Calu3 (cell line): ENCODE results near the gene CTDSP1. TPM values are rescaled to one million over a fixed set of nuclear protein-coding genes. Genes with fewer than 3 reads are reported as not detected.

Source experiments
- BruUV-seq: library from RNA; stranded (reverse); fragments of 400-500 nt; replicated peaks from 2 replicates; lab custom pipeline; 2021; lab: Mats Ljungman, UMichigan
- CTCF ChIA-PET: fragments of 300-600 bp; sonication (Branson Sonifier 250); formaldehyde crosslinking; loops from one replicate; lab custom pipeline; 2022; ENCODE audit warnings: antibody characterized with exemption; lab: Charles Lee
- DNase-seq: peaks from one replicate; pipeline ENCODE4 v3.0.0; 2022
- H3K27ac Mint-ChIP-seq: one replicate; pipeline ENCODE4 v1.8.0; 2022; ENCODE audit warnings: mixed read lengths; ENCODE audit not compliant: unreplicated experiment
- H3K27me3 Mint-ChIP-seq: one replicate; pipeline ENCODE4 v1.8.0; 2022; ENCODE audit warnings: mixed read lengths; ENCODE audit not compliant: unreplicated experiment
- H3K36me3 Mint-ChIP-seq: one replicate; pipeline ENCODE4 v1.8.0; 2022; ENCODE audit warnings: mild to moderate bottlenecking, moderate library complexity, mixed read lengths; ENCODE audit not compliant: insufficient read depth, unreplicated experiment
- H3K4me1 Mint-ChIP-seq: one replicate; pipeline ENCODE4 v1.8.0; 2022; ENCODE audit warnings: mild to moderate bottlenecking, low read depth, mixed read lengths; ENCODE audit not compliant: unreplicated experiment
- H3K4me3 Mint-ChIP-seq: one replicate; pipeline ENCODE4 v1.8.0; 2022; ENCODE audit warnings: mild to moderate bottlenecking, low read depth, moderate library complexity, mixed read lengths; ENCODE audit not compliant: unreplicated experiment
- H3K9me3 Mint-ChIP-seq: one replicate; pipeline ENCODE4 v1.8.0; 2022; ENCODE audit warnings: low read depth, mixed read lengths; ENCODE audit not compliant: unreplicated experiment
- intact Hi-C: fragments of 100-400 bp; cut with micrococcal nuclease; formaldehyde crosslinking; loops from one replicate; pipeline ENCODE4 v1.10.0; 2022; ENCODE audit not compliant: unreplicated experiment
- total RNA-seq: library from RNA; stranded (reverse); gene quantifications from 2 replicates; pipeline ENCODE4 v1.2.3, GENCODE V29; 2022
- TF ChIP-seq, protein P1 (sequence below): fragments of 200-600 bp; IDR thresholded peaks from one replicate; pipeline ENCODE4 v1.8.0; 2022; ENCODE audit warnings: antibody characterized with exemption; ENCODE audit not compliant: unreplicated experiment

CTDSP1 gene
- total RNA-seq, 1 experiment from 2014 or later, result 58.0 TPM

GRCh38 chr2:218397820-218398436 lies 1.7 kb upstream of the CTDSP1 start:
- DNase-seq, result no peak
- Mint-ChIP-seq H3K36me3 (peaks cover 66% of the 10 kb centered on the region), H3K27ac (peak overlapping the region; percentile 78), H3K9me3 (no peaks in the 10 kb centered on the region), H3K4me1 (peaks cover 26% of the 10 kb centered on the region), H3K27me3 (no peaks in the 10 kb centered on the region), H3K4me3 (peak overlapping the region; percentile 98)
- CTCF ChIA-PET, result interaction anchor here (1.2 kb wide), 1 partner anchor 125 kb away, joined by 3 read pairs; no protein-coding TSS in a partner anchor
- TF ChIP-seq, protein P1, sequence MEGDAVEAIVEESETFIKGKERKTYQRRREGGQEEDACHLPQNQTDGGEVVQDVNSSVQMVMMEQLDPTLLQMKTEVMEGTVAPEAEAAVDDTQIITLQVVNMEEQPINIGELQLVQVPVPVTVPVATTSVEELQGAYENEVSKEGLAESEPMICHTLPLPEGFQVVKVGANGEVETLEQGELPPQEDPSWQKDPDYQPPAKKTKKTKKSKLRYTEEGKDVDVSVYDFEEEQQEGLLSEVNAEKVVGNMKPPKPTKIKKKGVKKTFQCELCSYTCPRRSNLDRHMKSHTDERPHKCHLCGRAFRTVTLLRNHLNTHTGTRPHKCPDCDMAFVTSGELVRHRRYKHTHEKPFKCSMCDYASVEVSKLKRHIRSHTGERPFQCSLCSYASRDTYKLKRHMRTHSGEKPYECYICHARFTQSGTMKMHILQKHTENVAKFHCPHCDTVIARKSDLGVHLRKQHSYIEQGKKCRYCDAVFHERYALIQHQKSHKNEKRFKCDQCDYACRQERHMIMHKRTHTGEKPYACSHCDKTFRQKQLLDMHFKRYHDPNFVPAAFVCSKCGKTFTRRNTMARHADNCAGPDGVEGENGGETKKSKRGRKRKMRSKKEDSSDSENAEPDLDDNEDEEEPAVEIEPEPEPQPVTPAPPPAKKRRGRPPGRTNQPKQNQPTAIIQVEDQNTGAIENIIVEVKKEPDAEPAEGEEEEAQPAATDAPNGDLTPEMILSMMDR, result no peak
- intact Hi-C loops, result loop anchor here (2.0 to 10.0 kb wide), 3 partner anchors 97 to 213 kb away; partner anchors contain the start of genes AAMP and PNKD
- BruUV-seq, result no TSS peak

DNA sequence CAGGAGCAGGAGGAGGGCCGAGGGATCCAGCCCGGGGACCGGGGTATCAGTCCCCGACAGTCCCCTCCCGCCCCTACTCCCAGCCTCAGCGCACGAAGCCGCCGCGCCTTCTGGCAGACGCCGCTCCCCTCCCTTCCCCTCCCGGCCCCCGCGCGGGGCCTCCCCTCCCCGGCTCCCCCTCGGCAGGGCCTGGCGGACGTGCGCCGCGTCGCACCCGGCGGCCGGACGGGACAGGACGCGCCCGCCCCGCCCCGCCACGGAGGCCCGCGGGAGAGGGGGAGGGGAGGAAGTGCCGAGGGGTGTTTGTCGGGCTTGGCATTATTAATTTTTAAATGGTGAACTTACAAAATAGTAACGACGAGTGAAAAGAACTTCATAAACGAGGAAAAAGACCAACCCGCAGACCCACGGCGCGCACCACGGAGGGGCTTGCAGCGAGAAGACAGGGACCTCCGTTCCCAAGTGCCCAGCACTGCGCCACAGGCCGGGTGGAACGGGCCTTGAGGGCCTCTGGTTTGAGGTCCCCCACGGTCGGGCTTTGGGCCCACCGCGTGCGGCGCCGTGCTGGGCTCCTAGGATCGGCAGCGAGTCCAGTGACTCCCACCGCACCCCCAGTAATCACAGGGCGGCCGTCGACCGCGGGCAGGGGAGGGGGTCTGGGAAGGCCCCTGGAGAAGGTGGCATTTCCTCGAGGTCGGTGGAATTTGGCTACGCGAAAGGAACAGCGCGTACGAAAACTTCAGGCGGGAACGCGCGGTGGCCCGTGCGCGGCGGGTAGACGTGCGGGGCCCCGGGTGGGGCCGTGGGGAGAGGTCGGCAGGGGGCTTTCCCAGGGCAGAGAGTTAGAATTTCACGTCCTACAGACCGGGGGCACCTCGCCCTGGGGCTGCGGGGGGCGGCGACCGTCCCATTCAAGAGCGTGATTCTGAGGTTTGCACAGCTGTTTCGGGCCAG lies 954 bp upstream of the CTDSP1 start:
- CTCF ChIA-PET, result no interaction called here
- H3K4me3 Mint-ChIP-seq, result peak overlapping the region; percentile 98
- H3K9me3 Mint-ChIP-seq, result no peaks in the 10 kb centered on the region
- no peaks in the 10 kb centered on the region for H3K27me3 Mint-ChIP-seq
- H3K27ac Mint-ChIP-seq, result peak overlapping the region; percentile 63
- DNase-seq, result no peak
- TSS peak; percentile 73 for BruUV-seq
- intact Hi-C loops, result loop anchor here (5.0 to 10.0 kb wide), 2 partner anchors 126 to 214 kb away; partner anchors contain the start of genes AAMP and PNKD
- peaks cover 26% of the 10 kb centered on the region for H3K4me1 Mint-ChIP-seq
- TF ChIP-seq, protein P1, result no peak
- peaks cover 66% of the 10 kb centered on the region for H3K36me3 Mint-ChIP-seq

GRCh38 chr2:218400167-218400929 lies 680 bp downstream of the CTDSP1 start:
- TF ChIP-seq, protein P1, result no peak
- H3K4me1 Mint-ChIP-seq, result peaks cover 31% of the 10 kb centered on the region
- no peaks in the 10 kb centered on the region for H3K27me3 Mint-ChIP-seq
- intact Hi-C loops, result no loop called here
- H3K27ac Mint-ChIP-seq, result peak overlapping the region; percentile 63
- BruUV-seq, result no TSS peak
- no peaks in the 10 kb centered on the region for H3K9me3 Mint-ChIP-seq
- H3K4me3 Mint-ChIP-seq, result peak overlapping the region; percentile 98
- CTCF ChIA-PET, result no interaction called here
- DNase-seq, result no peak
- peaks cover 75% of the 10 kb centered on the region for H3K36me3 Mint-ChIP-seq
